ENCODE results near the gene HIGD2B. TPM values are rescaled to one million over a fixed set of nuclear protein-coding genes. Genes with fewer than 3 reads are reported as not detected.
"Not testable (repeated sequence)": the region's sequence is repeated elsewhere in the genome, so short reads cannot be mapped to it uniquely, and the experiment has no call there.

HIGD2B gene
- not detected for polyA plus RNA-seq (ENCODE audit: insufficient read depth in 1 of 5, insufficient read length in 5 of 5, low replicate concordance in 1 of 5)
- long read RNA-seq, donor 1: 0 reads
- long read RNA-seq, donor 2: 0 reads
- long read RNA-seq, donor 3: 0 reads
- long read RNA-seq, donor 4: 0 reads
- long read RNA-seq, donor 5: 0 reads
- long read RNA-seq, donor 6: 0 reads
- long read RNA-seq, donor 7: 0 reads
- long read RNA-seq, donor 8: 0 reads

- DNase-seq: peak; percentile 90 to 91
Observed at GRCh38 chr15:72685925-72686794, at the start of gene HIGD2B, which contains the start of gene BBS4. Gene HIGD2B, minus strand, starts transcription at chr15:72686182. Its CDS starts 9,808 bp downstream, at chr15:72676374. Gene BBS4, plus strand, starts transcription at chr15:72686207. Its CDS starts 21 bp downstream, at chr15:72686228.

GRCh38 chr15:72735111-72735510 lies 49.1 kb upstream of the HIGD2B start:
- no peak for DNase-seq

GRCh38 chr15:72733941-72734738 lies 48.2 kb upstream of the HIGD2B start:
- DNase-seq: no peak

- no peak for DNase-seq
Observed at GRCh38 chr15:72732516-72732915, 46.5 kb upstream of the HIGD2B start.

- DNase-seq: no peak
Observed at GRCh38 chr15:72732086-72732485, 46.1 kb upstream of the HIGD2B start.

GRCh38 chr15:72728821-72729220 lies 42.8 kb upstream of the HIGD2B start:
- DNase-seq: no peak

GRCh38 chr15:72728249-72728648 lies 42.3 kb upstream of the HIGD2B start:
- DNase-seq: not testable (repeated sequence)

GRCh38 chr15:72727154-72727553 lies 41.2 kb upstream of the HIGD2B start:
- DNase-seq: no peak

- not testable (repeated sequence) for DNase-seq
Observed at GRCh38 chr15:72725851-72726250, 39.9 kb upstream of the HIGD2B start.

- no peak for DNase-seq
Observed at GRCh38 chr15:72725446-72725845, 39.5 kb upstream of the HIGD2B start.

- no peak for DNase-seq
Observed at GRCh38 chr15:72724028-72724427, 38.0 kb upstream of the HIGD2B start.

GRCh38 chr15:72722071-72722696 lies 36.2 kb upstream of the HIGD2B start:
- DNase-seq: peak; percentile 7 to 26

GRCh38 chr15:72708551-72709303 lies 22.7 kb upstream of the HIGD2B start:
- DNase-seq: not testable (repeated sequence)

GRCh38 chr15:72706266-72706665 lies 20.3 kb upstream of the HIGD2B start:
- DNase-seq: no peak

- DNase-seq: no peak
Observed at GRCh38 chr15:72700076-72700475, 14.1 kb upstream of the HIGD2B start.

- no peak for DNase-seq
Observed at GRCh38 chr15:72698938-72699337, 13.0 kb upstream of the HIGD2B start.

GRCh38 chr15:72690938-72691337 lies 5.0 kb upstream of the HIGD2B start:
- DNase-seq: no peak

GRCh38 chr15:72688697-72689096 lies 2.7 kb upstream of the HIGD2B start:
- DNase-seq: no peak

- DNase-seq: peak in 1 of 2 donors; percentile 1
Observed at GRCh38 chr15:72685301-72685924, 569 bp downstream of the HIGD2B start.

GRCh38 chr15:72682772-72683171 lies 3.2 kb downstream of the HIGD2B start:
- no peak for DNase-seq
